PC-3 (cell line): ENCODE data around the gene NIPAL3. TPM values are rescaled to one million over a fixed set of nuclear protein-coding genes. Genes with fewer than 3 reads are reported as not detected.
"Not testable (repeated sequence)": the region's sequence is repeated elsewhere in the genome, so short reads cannot be mapped to it uniquely, and the experiment has no call there.

ENCODE experiments used
- ATAC-seq: fragments of 200-7000 bp; cut with Tn5 transposase; 2 replicates; pipeline ENCODE4 v1.9.1; 2020; ENCODE audit warnings: mild to moderate bottlenecking, moderate library complexity
- BruUV-seq: library from RNA; stranded (reverse); fragments of 400-500 nt; replicated peaks from 2 replicates; lab custom pipeline; 2021; lab: Mats Ljungman, UMichigan
- CTCF ChIA-PET: fragments of 300-600 bp; sonication (Branson Sonifier 250); formaldehyde crosslinking; loops from one replicate; lab custom pipeline; 2022; ENCODE audit warnings: antibody characterized with exemption; lab: Charles Lee
- POLR2A ChIA-PET: fragments of 300-600 bp; sonication (Branson Sonifier 250); formaldehyde crosslinking; loops from one replicate; lab custom pipeline; 2022; ENCODE audit warnings: antibody characterized with exemption; ENCODE audit not compliant: unreplicated experiment; lab: Charles Lee
- DNase-seq: peaks from one replicate; pipeline ENCODE4 v3.0.0-alpha.2; 2015
- H2AFZ ChIP-seq: fragments of 300-600 bp; sonication (generic); 2 replicates; pipeline ENCODE4 v1.6.0; 2016; ENCODE audit warnings: antibody characterized with exemption, low read length
- H3F3A ChIP-seq: fragments of 300-600 bp; sonication (generic); one replicate; pipeline ENCODE4 v1.6.0; 2017; ENCODE audit warnings: antibody characterized with exemption, low read length, control low read depth, mild to moderate bottlenecking; ENCODE audit not compliant: unreplicated experiment
- H3K27ac ChIP-seq: fragments of 300-600 bp; sonication (generic); 2 replicates; pipeline ENCODE4 v1.5.1; 2016; ENCODE audit warnings: mild to moderate bottlenecking, low read length
- H3K27me3 ChIP-seq: fragments of 300-600 bp; sonication (generic); 2 replicates; pipeline ENCODE4 v1.6.1; 2016; ENCODE audit warnings: low read length, mixed read lengths
- H3K36me3 ChIP-seq: fragments of 300-600 bp; sonication (generic); 2 replicates; pipeline ENCODE4 v1.6.1; 2016; ENCODE audit warnings: low read depth, mixed run types, low read length, mixed read lengths
- H3K4me1 ChIP-seq: fragments of 300-600 bp; sonication (generic); 2 replicates; pipeline ENCODE4 v1.5.1; 2016; ENCODE audit warnings: low read length; ENCODE audit not compliant: insufficient read depth
- H3K4me2 ChIP-seq: fragments of 300-600 bp; sonication (generic); 2 replicates; pipeline ENCODE4 v1.6.0; 2016; ENCODE audit warnings: low read length
- H3K4me3 ChIP-seq: fragments of 300-600 bp; sonication (generic); 2 replicates; pipeline ENCODE4 v1.5.1; 2016; ENCODE audit warnings: mild to moderate bottlenecking, low read length, mixed read lengths
- H3K79me2 ChIP-seq: fragments of 300-600 bp; sonication (generic); 2 replicates; pipeline ENCODE4 v1.6.1; 2017; ENCODE audit warnings: low read length, mixed read lengths
- H3K9ac ChIP-seq: fragments of 300-600 bp; sonication (generic); 2 replicates; pipeline ENCODE4 v1.6.0; 2016; ENCODE audit warnings: mild to moderate bottlenecking, low read length
- H3K9me2 ChIP-seq: fragments of 300-600 bp; sonication (generic); replicated peaks from 2 replicates; pipeline ENCODE4 v1.6.1; 2016; ENCODE audit warnings: mixed run types, low read length, mixed read lengths
- H3K9me3 ChIP-seq: fragments of 300-600 bp; sonication (generic); 2 replicates; pipeline ENCODE4 v1.6.1; 2016; ENCODE audit warnings: low read length, mixed read lengths
- H4K20me1 ChIP-seq: fragments of 300-600 bp; sonication (generic); 2 replicates; pipeline ENCODE4 v1.6.1; 2016; ENCODE audit warnings: low read length, mixed read lengths
- EZH2 ChIP-seq: fragments of 300-600 bp; sonication (generic); IDR thresholded peaks from one replicate; pipeline ENCODE4 v1.6.1; 2017; ENCODE audit warnings: antibody characterized with exemption, mild to moderate bottlenecking, low read length; ENCODE audit not compliant: unreplicated experiment
- EZH2phosphoT487 ChIP-seq: fragments of 300-600 bp; sonication (generic); IDR thresholded peaks from 2 replicates; pipeline ENCODE4 v1.6.1; 2018; ENCODE audit warnings: mild to moderate bottlenecking, antibody characterized with exemption, low read length, borderline replicate concordance
- intact Hi-C: fragments of 100-400 bp; cut with micrococcal nuclease; formaldehyde crosslinking; loops from 2 replicates; pipeline ENCODE4 v1.9.0; 2023
- total RNA-seq: library from RNA; depleted of rRNA; stranded (reverse); fragments of >200 nt; gene quantifications from 2 replicates; pipeline ENCODE4 v1.2.3, GENCODE V29; 2014; rRNA removed
- TF ChIP-seq, protein P1 (sequence below): fragments of 300-600 bp; sonication (generic); conservative IDR thresholded peaks from 2 replicates; pipeline ENCODE4 v1.5.1; 2017; ENCODE audit warnings: antibody characterized with exemption, low read depth, mild to moderate bottlenecking, low read length

NIPAL3 gene
- total RNA-seq, 1 experiment from 2014 or later: 35.2 TPM

DNA sequence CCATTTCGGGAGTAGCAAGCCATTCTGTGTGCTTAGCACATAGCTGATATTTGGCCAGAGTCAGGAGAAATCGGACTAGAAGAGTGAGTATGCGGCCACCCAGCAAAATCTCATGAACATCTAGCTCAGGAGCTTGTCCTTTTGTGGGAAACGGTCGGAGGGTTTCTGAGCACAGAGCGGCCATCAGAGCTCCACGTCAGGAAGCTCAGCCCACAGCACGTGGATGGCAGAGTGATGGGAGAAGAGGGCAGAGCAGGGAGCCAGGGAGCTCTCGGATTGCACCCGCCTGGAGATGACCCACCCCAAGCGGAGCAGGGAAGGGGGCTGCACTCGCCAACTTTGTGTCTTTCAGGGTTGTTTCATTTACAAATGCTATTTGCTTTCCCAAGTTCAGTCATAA lies 100.9 kb downstream of the NIPAL3 start:
- H3K79me2 ChIP-seq: peaks cover 19% of the 10 kb centered on the region
- ChIA-PET CTCF (no interaction called here), POLR2A (no interaction called here)
- H3K4me3 ChIP-seq: no peak overlapping the region
- intact Hi-C loops: loop anchor here (5.0 kb wide), 2 partner anchors 51 to 99 kb away; partner anchors contain the start of gene NIPAL3
- H2AFZ ChIP-seq: no peak overlapping the region
- no peak overlapping the region for H3K4me2 ChIP-seq
- ATAC-seq: no peak
- no peaks in the 10 kb centered on the region for H4K20me1 ChIP-seq
- no peak overlapping the region for H3K9ac ChIP-seq
- H3K27me3 ChIP-seq: no peaks in the 10 kb centered on the region
- no peaks in the 10 kb centered on the region for H3K9me2 ChIP-seq
- no peak for DNase-seq
- no TSS peak for BruUV-seq
- peaks cover 20% of the 10 kb centered on the region for H3K4me1 ChIP-seq
- TF ChIP-seq EZH2phosphoT487: no peak
- TF ChIP-seq, protein P1, sequence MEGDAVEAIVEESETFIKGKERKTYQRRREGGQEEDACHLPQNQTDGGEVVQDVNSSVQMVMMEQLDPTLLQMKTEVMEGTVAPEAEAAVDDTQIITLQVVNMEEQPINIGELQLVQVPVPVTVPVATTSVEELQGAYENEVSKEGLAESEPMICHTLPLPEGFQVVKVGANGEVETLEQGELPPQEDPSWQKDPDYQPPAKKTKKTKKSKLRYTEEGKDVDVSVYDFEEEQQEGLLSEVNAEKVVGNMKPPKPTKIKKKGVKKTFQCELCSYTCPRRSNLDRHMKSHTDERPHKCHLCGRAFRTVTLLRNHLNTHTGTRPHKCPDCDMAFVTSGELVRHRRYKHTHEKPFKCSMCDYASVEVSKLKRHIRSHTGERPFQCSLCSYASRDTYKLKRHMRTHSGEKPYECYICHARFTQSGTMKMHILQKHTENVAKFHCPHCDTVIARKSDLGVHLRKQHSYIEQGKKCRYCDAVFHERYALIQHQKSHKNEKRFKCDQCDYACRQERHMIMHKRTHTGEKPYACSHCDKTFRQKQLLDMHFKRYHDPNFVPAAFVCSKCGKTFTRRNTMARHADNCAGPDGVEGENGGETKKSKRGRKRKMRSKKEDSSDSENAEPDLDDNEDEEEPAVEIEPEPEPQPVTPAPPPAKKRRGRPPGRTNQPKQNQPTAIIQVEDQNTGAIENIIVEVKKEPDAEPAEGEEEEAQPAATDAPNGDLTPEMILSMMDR: no peak
- TF ChIP-seq EZH2: no peak
- no peaks in the 10 kb centered on the region for H3K9me3 ChIP-seq
- H3F3A ChIP-seq: peaks cover 6% of the 10 kb centered on the region
- H3K27ac ChIP-seq: no peak overlapping the region; the same call in 1 of the 2 replicates
- peaks cover 3% of the 10 kb centered on the region; the same call in 1 of the 2 replicates for H3K36me3 ChIP-seq

DNA sequence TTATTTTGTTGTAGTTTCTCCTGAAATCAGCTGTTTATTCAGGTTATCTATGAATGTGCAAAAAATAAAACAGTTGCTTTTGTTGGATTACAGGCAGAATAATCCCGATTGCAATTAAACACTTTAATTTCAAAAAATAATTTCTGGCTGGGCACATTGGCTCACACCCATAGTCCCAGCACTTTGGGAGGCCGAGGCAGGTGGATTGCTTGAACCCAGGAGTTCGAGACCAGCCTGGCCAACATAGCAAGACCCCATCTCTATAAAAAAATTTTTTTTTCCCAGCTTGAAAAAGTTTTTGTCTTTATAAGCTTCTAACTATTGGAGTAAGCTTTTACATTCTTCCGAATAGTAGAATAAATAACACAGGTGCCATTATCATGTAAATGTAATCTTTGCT lies 102.3 kb downstream of the NIPAL3 start:
- Histone ChIP-seq H2AFZ (no peak overlapping the region), H3K9me3 (no peaks in the 10 kb centered on the region), H3K9me2 (no peaks in the 10 kb centered on the region), H4K20me1 (no peaks in the 10 kb centered on the region), H3K9ac (no peak overlapping the region), H3F3A (peaks cover 6% of the 10 kb centered on the region), H3K4me1 (peaks cover 20% of the 10 kb centered on the region), H3K4me3 (no peak overlapping the region), H3K27me3 (no peaks in the 10 kb centered on the region), H3K4me2 (no peak overlapping the region), H3K27ac (no peak overlapping the region), H3K36me3 (peaks cover 3% of the 10 kb centered on the region; the same call in 1 of the 2 replicates), H3K79me2 (peaks cover 10% of the 10 kb centered on the region; the same call in 1 of the 2 replicates)
- BruUV-seq: no TSS peak
- intact Hi-C loops: loop anchor here (5.0 kb wide), 2 partner anchors 49 to 101 kb away; partner anchors contain the start of gene NIPAL3
- DNase-seq (no peak), ATAC-seq (no peak)
- CTCF ChIA-PET: interaction anchor here (0.6 kb wide), 1 partner anchor 447 kb away, joined by 3 read pairs; no protein-coding TSS in a partner anchor
- no peak for TF ChIP-seq EZH2phosphoT487
- TF ChIP-seq, protein P1: no peak
- no peak for TF ChIP-seq EZH2
- POLR2A ChIA-PET: no interaction called here

- intact Hi-C loops, H3K27ac ChIP-seq, CTCF ChIA-PET: not testable (repeated sequence)
These were observed 104.7 kb downstream of the NIPAL3 start for GRCh38 chr1:24520282-24520681.

More at GRCh38 chr1:24520282-24520681, 104.7 kb downstream of the NIPAL3 start:
- POLR2A ChIA-PET, H3F3A ChIP-seq, H3K4me2 ChIP-seq, H3K27me3 ChIP-seq, H3K9ac ChIP-seq, BruUV-seq, DNase-seq, H3K9me3 ChIP-seq, H2AFZ ChIP-seq, H3K4me3 ChIP-seq, H3K36me3 ChIP-seq, H3K9me2 ChIP-seq, H3K4me1 ChIP-seq, H3K79me2 ChIP-seq, H4K20me1 ChIP-seq, ATAC-seq: not testable (repeated sequence)

Other genes starting within 250 kb of the NIPAL3 start
- gene IFNLR1, start 228.5 kb upstream of the NIPAL3 start, total RNA-seq: 8.9 and 9.5 TPM in 2 replicates
- 3.5 and 7.8 TPM in 2 replicates for gene GRHL3, start 96.4 kb upstream of the NIPAL3 start, total RNA-seq
- 12.8 and 14.9 TPM in 2 replicates for gene STPG1, start 2.0 kb upstream of the NIPAL3 start, total RNA-seq
- 23.0 and 25.6 TPM in 2 replicates for gene RCAN3, start 87.0 kb downstream of the NIPAL3 start, total RNA-seq
- gene NCMAP, start 140.3 kb downstream of the NIPAL3 start, total RNA-seq: 1.2 and 1.8 TPM in 2 replicates
- gene SRRM1, start 227.5 kb downstream of the NIPAL3 start, total RNA-seq: 30.7 and 51.3 TPM in 2 replicates